Measurements from ENCODE around the gene HSFX1. TPM values are rescaled to one million over a fixed set of nuclear protein-coding genes. Genes with fewer than 3 reads are reported as not detected.

Gene HSFX1
- total RNA-seq, 2 donors from 2014 or later: 1.2 to 6.2 TPM

DNA sequence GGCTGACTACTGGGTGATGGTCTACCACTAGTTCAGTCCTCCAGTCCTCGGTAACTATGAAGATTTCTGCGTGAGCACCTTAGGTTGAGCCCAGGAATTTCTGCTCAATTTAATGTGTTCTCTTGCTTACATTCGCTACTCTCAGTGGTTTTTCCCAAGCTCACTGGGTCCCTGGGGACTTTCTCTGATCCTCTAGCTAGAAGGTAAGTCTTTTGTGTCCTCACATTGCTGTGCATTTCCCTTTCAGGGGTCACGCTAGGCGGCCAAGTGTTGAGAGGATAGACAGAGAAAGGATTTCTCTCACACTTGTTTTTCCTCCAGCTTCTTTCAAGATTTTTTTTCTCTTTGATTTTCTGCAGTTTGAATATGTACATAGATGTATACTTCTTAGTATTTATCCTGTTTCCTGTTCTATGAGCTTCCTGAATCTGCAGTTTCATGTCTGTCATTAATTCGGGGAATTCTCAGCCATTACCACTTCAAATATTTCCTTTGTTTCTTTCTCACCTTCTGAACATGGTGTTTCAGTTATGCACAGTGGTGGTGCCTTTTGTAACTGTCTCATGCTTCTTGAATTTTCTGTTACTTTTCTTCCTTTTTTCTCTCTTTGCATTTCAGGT lies 25.3 kb downstream of the HSFX1 start:
- no peak overlapping the region for H3K4me3 ChIP-seq
- WGBS: 92% methylated on average over 6 of the region's 6 CpGs
- intact Hi-C loops (cut with DNase I): no loop called here
- no peaks in the 10 kb centered on the region for H3K36me3 ChIP-seq
- H3K27ac ChIP-seq: no peak overlapping the region
- no peak for TF ChIP-seq POLR2AphosphoS5 (IDR thresholded peaks at IDR 0.05)
- TF ChIP-seq, protein P1, sequence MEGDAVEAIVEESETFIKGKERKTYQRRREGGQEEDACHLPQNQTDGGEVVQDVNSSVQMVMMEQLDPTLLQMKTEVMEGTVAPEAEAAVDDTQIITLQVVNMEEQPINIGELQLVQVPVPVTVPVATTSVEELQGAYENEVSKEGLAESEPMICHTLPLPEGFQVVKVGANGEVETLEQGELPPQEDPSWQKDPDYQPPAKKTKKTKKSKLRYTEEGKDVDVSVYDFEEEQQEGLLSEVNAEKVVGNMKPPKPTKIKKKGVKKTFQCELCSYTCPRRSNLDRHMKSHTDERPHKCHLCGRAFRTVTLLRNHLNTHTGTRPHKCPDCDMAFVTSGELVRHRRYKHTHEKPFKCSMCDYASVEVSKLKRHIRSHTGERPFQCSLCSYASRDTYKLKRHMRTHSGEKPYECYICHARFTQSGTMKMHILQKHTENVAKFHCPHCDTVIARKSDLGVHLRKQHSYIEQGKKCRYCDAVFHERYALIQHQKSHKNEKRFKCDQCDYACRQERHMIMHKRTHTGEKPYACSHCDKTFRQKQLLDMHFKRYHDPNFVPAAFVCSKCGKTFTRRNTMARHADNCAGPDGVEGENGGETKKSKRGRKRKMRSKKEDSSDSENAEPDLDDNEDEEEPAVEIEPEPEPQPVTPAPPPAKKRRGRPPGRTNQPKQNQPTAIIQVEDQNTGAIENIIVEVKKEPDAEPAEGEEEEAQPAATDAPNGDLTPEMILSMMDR (IDR thresholded peaks at IDR 0.05): no peak
- no peak for TF ChIP-seq POLR2A (IDR thresholded peaks at IDR 0.05)
- no peaks in the 10 kb centered on the region for H3K4me1 ChIP-seq (replicated peaks)
- no peaks in the 10 kb centered on the region for H3K27me3 ChIP-seq (replicated peaks; ENCODE audit: insufficient read depth)
- H3K9me3 ChIP-seq: no peaks in the 10 kb centered on the region
- no peak for DNase-seq (ENCODE audit: low spot score)

DNA sequence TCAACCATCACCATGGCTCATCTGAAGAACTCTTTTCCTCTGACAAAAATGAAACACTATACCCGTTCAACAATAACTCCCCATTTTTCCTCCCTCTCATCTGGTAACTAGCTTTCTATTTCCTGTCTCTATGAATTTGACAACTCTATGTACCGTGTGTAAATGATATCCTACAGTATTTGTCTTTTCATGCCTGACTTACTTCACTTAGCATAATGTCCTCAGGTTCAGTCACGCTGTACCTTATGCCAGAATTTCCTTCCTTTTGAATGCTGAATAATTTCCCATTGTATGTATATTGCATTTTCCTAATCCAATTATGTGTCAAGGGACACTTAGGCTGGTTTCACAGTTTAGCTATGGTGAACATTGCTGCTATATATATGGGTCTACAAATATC lies 26.1 kb downstream of the HSFX1 start:
- 26% methylated on average over 3 of the region's 3 CpGs for WGBS

DNA sequence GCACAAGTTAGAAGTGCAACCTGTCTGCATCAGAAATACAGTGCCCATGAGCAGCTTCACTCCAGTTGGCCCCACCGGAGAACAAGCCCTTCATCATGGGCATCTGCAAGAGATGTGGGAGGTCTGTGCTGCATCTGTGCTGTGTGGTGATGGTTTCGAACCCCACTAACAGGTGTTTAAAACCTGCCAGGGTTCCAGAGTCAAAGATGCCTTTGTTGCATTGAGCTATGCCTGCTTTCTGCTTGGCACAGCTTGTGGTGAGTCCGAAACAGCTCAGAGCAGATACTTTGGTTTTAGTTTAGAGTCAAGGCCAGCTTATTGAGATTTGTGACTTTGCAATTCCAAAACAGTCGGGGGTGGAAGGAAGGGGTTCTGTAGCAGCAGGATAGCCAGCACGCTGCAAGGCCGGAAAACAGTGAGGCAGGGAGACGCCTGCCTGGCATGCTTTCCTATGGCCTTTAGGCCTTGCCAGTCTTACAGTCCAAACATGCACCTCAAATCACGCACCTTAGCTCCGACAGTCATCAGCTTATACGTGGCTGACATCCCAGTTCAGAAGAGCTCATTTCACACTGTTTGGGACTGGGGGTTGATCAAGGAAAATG lies 29.7 kb downstream of the HSFX1 start:
- H3K9me3 ChIP-seq: no peaks in the 10 kb centered on the region
- no peak overlapping the region for H3K4me3 ChIP-seq
- no peak for DNase-seq (ENCODE audit: low spot score)
- no peaks in the 10 kb centered on the region for H3K36me3 ChIP-seq
- TF ChIP-seq, protein P1 (IDR thresholded peaks at IDR 0.05): no peak
- no peak for TF ChIP-seq POLR2A (IDR thresholded peaks at IDR 0.05)
- TF ChIP-seq POLR2AphosphoS5 (IDR thresholded peaks at IDR 0.05): no peak
- intact Hi-C loops (cut with DNase I): no loop called here
- WGBS: 88% methylated on average over 9 of the region's 10 CpGs
- no peaks in the 10 kb centered on the region for H3K4me1 ChIP-seq (replicated peaks)
- H3K27ac ChIP-seq: no peak overlapping the region
- no peaks in the 10 kb centered on the region for H3K27me3 ChIP-seq (replicated peaks; ENCODE audit: insufficient read depth)

More for the DNA sequence above, 26.1 kb downstream of the HSFX1 start:
- Histone ChIP-seq H3K27ac (no peak overlapping the region), H3K4me1 (replicated peaks) (no peaks in the 10 kb centered on the region), H3K9me3 (no peaks in the 10 kb centered on the region), H3K36me3 (no peaks in the 10 kb centered on the region), H3K4me3 (no peak overlapping the region), H3K27me3 (replicated peaks; ENCODE audit: insufficient read depth) (no peaks in the 10 kb centered on the region)
- TF ChIP-seq, protein P1 (IDR thresholded peaks at IDR 0.05): no peak
- TF ChIP-seq POLR2A (IDR thresholded peaks at IDR 0.05) (no peak), POLR2AphosphoS5 (IDR thresholded peaks at IDR 0.05) (no peak)
- intact Hi-C loops (cut with DNase I): no loop called here
- DNase-seq (ENCODE audit: low spot score): no peak

DNA sequence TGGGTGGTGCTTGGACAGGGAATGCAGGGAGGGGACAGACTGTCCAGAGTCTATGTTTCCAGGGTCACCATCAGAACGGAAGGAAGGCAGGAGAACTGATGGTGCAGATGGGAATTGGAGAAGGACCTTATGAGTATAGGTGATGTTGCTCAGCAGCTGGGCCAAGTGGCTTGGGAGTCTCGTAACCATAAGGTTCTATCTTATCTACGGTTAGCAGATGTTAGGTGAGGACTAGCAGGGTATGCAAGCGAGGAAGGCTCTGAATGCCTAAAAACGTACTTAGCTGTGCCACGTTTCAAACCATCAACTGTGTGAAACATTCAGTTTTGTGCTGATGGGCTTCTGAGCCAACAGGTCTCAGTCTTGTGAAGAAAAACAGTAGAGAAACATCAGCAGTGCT lies 30.2 kb downstream of the HSFX1 start:
- WGBS: 94% methylated on average over 6 of the region's 6 CpGs
- Histone ChIP-seq H3K4me3 (no peak overlapping the region), H3K4me1 (replicated peaks) (no peaks in the 10 kb centered on the region), H3K9me3 (no peaks in the 10 kb centered on the region), H3K27me3 (replicated peaks; ENCODE audit: insufficient read depth) (no peaks in the 10 kb centered on the region), H3K36me3 (no peaks in the 10 kb centered on the region), H3K27ac (no peak overlapping the region)
- DNase-seq (ENCODE audit: low spot score): no peak
- no peak for TF ChIP-seq POLR2A (IDR thresholded peaks at IDR 0.05)
- TF ChIP-seq POLR2AphosphoS5 (IDR thresholded peaks at IDR 0.05): no peak
- TF ChIP-seq, protein P1 (IDR thresholded peaks at IDR 0.05): no peak
- intact Hi-C loops (cut with DNase I): no loop called here
